AG20443 (cell line): ENCODE results near the gene TLE2.
A peak's percentile ranks its signal among the peaks of the same experiment; 100 is the strongest.

Experiments
- DNase-seq: peaks from one replicate; pipeline ENCODE4 v3.0.0; 2012; ENCODE audit warnings: low spot score, mixed read lengths

The TLE2 gene

DNA sequence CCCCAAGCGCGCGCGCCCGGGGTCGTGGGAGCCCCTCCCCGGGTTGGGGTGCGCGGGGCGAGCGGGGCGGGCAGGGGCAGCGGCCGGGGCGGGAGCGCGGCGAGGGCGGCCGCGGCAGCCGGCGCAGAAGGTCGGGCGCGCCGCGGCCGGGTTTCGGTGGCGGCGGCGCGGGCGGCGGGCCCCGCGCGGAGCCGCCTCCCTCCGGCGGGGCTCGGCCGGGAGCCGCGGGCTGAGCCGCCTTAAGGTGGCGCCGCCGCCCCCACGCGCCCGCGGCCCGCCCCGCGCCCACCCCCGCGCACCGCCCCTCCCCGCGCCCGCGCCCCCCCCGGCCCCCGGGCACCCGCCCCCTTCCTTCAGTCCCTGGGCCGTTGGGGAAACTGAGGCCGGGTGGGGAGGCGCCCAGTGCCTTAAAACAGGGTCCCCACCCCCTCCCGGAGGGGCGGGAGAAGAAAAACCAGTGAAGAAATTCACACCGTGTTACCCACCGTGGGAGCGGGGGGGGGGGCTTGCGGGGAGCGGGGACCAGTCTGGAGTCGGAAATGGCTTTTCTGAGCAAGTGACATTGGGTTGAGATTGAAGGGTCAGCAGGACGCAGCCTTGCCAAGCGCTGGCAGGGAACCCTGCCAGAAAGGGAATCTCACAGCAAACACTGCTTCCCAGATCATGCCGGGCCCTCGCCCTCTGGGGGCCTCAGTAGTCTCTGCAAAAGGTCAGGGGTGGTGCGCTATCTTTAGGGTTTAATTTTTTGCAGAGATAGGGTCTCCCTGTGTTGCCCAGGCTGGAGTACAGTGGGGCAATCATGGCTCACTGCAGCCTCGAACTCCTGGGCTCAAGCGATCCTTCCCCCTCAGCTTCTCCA, at the start of gene TLE2:
TSS of gene TLE2 (minus strand) at position 216 of the 859 bp plus-strand sequence. CDS start 376 bp downstream, outside the sequence.
- peak; percentile 70 for DNase-seq

DNA sequence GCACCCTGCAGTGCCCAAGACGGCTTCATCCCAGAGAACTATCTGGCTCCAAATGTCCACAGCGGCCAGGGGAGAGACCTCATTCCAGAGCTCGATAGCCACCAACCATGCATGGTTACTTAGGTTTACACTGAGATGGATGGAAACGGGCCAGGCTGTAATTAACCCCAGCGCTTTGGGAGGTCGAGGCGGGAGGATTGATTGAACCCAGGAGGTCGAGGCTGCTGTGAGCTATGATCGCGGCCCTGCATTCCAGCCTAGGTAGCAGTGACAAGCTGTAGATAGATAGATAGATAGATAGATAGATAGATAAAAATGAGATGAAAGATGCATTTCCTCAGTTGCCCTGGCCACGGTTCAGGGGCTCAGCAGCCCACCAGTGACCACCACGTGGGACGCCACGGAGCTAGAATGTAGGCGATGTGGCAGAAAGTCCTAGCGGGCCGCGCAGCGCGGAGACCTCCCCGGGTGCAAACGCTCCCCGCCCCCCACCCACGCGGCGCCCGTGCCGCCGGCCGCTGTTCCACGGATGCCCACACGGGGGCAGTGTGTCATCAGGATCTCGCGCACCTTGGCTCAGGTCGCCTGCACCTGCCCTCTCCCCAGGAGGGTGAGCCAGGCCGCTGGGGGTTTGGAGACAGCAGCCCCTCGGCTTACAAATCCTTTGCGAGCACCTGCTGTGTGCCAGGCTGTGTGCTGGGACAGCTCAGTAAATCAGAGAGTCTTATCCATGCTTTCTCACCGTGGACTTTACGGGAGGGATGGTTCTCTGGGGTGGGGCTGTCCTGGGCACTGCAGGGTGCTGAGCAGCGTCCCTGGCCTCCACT, 46.7 kb upstream of the TLE2 start:
- DNase-seq, result peak; percentile 81

DNA sequence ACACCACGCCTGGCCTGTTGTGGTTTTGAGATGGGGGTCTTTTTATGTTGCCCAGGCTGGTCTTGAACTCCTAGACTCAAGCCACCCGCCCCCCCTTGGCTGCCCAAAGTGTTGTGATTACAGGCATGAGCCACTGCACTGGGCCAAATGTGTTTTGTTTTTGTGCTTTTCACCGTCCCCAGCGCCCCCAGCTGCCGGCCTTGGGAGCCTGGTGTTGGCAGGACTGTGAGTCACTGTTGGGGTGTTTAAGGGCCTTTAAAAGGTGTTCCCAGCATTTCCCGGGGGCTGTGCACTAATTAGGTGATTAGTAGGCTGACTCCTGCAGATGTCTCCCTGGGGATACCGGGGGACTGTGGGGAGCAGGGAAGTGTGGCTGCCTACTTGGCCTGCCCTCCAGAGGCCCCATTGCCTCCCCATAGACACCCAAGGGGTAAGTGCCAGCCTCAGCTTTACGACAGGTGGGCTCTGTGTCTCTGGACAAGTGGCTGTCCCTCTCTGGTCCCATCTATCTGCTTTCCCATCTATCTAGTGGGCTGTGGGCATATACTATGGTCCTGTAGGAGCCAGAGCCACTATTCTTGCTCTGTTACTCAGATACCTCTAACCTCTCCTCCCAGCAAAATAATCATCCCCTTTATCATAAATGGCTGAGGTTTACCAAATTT, 45.0 kb upstream of the TLE2 start:
- DNase-seq, result no peak

DNA sequence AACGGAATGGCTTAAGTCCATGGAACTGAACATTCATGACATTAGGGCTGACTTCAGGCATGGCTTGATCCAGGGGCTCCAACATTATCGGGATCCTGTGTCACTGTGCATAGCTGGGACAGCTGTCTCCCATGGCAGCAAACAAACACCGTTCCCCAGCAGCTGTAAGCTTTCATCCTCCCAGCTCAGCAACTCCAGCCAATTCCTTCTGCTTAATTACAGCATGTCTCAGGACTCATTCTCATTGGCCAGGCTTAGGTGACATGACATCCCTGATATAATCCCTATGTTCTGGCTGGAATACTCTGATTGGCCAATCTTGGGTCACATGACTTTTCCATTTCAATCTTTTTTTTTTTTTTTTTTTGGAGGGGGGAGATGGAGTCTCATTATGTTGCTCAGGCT, 44.1 kb upstream of the TLE2 start:
- DNase-seq, result no peak

DNA sequence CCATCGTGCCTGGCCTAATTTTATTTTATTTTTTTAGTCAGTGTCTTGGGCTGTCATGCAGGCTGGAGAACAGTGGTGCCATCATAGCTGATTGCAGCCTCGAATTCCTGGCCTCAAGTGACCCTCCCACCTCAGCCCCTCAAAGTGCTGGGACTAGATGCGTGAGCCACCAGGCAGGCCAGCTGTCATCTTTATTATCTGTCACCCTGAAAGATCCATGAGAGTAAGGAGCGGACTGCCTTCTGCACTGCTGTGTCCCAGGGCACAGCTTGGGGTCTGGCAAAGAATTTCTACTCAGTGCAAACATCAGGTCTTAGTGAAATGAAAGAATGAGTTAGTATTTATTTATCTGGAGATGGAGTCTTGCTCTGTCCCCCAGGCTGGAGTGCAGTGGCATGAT, 42.7 kb upstream of the TLE2 start:
- DNase-seq, result no peak

DNA sequence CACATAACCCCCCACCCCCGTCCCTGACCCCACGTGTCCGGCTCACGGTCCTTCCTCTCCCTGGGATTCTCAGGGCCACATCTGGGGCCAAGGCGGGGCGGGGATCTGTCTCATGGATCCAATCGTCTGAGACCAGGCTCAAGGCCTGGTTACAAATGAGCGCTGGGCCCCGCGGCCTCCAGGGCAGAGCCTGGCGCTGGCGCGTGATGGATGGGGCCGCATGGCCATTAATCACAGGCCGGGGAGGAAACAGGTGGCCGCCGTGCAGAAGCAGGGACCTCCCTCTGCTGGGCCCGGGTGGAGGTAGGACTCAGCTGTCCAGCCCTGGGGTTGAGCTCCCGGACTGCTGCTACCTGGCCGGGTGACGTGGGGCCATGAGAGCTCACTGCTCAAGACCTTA, 39.0 kb upstream of the TLE2 start:
- DNase-seq, result no peak

DNA sequence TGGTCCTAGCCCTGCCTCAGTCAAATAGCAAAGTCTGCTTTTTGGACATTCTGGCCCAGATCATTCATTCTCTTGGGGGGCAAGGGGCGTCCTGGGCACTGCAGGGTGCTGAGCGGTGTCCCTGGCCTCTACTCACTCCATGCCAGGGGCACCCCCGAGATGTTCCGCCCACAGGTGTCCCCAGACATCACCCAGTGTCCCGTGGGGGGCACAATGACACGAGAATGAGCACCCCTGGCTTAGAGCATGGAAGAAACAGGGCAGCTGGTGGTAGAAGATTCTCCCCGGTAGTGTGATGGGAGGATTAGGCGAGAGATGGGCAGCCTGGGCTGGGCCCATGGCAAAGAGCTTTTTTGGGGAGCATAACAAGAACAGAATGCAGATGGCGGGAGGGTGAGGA, 38.5 kb upstream of the TLE2 start:
- no peak for DNase-seq

DNA sequence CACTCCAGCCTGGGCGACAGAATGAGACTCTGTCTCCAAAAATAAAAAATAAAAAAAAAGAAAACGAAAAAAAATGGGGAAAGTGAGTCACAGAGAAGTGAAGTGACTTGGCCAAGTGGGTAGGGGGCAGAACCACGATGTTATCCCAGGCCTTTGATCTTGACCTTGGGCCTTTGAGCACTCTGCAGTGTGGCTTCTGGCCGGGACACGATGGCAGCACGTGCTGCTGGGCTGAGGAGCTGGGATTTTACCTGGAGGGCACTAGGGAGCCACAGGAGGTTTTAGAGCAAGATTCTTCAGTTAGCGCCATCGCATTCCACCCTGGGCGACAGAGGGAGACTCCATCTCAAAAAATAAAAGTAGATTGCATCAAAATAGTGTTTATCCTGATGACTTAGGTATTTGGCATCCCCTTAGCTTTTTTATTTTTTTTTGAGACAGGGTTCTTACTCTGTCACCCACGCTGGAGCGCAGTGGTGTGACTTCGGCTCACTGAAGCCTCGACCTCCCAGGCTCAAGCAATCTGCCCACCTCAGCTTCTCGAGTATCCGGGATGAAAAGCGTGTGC, 37.5 kb upstream of the TLE2 start:
- no peak for DNase-seq

DNA sequence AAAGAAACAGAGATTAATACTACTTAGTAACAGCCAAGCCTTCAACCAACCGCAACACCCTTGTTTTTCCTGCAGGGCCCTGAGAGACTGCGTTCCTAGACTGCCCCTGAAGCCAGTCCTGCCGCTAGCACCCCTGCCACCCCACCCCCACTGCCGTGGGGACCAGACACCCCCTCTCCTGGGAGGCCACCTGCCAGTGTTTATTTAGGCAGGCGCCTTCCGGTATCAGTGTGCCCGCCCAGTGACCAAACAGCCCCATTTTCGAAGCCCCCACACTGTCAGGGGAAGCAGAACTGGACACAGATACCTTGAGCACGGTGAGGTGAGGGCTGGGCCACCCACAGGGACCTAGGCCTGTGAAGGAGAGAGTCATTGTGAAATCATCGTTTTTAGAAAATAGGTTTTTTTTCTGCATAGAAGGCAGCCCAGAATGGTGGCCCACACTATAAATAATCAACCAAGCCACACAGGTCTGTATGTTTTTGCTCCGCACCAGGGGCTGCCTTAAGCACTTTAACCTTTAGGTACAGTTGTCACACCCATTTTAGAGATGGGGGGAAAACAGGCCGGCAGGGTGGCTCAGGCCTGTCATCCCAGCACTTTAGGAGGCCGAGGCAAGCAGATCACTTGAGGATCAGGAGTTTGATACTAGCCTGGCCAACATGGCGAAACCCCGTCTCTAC, 36.7 kb upstream of the TLE2 start:
- no peak for DNase-seq

DNA sequence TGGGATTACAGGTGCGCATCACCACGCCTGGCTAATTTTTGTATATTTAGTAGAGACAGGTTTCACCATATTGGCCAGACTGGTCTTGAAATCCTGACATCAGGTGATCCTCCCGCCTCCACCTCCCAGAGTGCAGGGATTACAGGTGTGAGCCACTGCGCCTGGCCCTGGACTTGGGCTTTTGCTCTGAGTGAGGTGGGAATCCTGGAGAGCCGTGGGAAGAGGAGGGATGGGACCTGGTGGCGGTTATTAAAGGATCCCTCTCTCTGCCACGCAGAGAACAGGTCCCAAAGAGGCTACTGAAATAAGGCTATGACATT, 34.9 kb upstream of the TLE2 start:
- DNase-seq, result no peak

DNA sequence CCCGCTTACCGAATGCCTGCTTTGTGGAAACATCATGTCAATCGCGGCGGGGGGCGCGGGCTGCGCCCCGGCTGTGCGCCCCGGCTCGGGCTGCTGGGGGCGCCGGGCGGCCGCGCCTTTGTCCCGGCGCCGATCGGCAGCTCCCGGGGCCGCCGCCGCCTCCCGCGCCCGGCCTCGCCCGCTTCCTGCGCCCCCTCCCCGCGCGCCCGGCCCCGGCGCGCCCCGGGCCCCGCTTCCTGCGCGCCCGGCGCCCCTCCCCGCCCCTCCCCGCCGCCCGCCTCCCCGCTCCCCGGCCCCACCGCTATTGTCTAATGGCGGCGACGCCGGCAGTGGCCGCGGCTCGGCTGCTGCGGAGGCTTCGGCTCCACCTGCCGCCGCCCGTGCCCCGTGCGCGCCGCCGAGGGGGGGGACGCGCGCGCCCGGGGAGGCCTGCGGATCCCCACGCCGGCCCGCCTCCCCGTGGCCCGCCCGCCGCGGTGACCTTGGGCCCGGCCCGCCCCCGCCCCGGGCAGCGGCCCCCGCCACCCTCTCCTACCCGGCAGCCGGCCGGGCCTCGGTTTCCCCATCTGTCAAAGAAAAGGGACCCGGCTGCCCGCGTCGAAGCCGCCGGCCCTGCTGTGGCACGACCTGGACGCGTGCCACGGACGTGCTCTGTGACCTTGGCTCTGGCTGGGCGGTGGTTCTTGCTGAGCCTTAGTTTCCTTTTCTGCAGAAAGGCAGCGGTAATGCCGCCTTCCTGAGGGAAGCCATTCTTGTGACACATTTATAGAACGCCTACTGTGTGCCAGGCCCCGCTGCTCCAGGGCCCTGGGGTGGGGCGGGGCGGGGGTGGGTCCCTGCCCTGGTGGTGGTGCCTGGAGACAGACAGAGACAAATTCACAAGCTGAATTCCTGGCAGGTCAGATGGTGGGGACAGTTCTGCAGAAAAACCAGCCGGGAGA, 33.4 kb upstream of the TLE2 start, which contains the start of gene TLE5:
TSS of gene TLE5 (minus strand) at position 331 of the 941 bp plus-strand sequence. CDS start at position 36, 295 bp downstream.
- peak; percentile 93 for DNase-seq

DNA sequence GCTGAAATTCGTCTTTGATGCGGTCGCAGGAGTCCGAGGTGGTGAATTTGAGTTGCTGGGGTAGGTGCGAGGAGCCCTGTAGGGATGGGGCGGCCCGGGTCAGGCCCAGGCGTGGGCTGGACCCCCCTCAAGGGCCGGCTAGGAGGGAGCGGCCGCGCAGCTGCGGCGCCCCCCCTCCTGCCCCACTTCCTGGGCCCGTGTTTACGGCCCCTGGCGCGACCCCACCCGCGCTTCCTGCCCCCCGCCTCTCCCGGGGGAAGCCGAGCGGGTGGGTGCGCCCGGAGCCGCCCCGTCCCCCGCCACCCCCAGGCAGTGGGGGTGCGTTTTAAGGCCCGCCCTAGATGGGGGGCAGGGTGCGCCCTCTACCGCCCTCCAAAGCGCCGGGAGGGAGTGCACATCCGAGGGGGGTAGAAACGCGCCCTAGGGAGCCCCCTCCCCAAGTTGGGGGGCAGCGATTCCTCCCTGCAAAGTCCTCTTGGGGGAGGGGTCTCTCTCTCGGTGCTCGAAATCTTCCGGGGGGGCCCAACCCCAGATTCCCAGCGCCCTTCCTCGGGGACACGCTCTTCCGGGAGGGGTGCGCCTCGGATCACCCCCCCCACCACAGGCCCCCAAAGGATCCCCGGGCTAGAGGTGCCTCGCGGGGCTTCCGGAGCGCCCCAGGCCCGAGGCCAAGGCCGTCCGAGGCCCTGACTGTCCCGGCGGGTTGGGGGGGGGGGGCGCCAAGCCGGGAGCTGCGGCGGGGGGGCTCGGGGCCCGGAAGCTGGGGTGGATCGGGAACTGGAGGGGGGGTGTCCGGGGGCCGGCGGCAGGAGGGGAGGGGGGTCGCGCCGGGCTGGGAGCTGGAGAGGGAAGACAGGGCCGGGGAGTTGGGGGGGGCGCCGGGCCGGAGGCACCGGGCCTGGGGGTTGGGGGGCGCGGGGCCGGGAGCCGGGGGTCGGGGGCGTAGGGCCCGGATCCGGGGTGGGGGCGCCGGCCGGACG, 32.4 kb upstream of the TLE2 start:
- peak; percentile 70 for DNase-seq

DNA sequence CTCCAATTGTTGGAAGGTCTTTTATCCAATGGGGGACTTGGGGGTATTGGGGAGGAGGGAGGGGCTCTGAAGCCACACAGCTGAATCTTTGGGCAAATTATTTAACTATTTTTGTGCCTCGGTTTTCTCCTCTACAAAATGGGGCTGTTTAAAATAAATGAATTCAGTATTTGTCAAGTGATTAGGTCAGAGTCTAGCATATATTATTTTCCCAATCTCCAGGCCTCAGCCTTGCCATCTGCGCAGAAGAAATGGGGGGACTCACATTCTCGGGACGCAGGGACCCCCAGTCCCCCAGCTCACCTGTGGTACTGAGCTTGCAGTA, 31.7 kb upstream of the TLE2 start:
- DNase-seq, result no peak

DNA sequence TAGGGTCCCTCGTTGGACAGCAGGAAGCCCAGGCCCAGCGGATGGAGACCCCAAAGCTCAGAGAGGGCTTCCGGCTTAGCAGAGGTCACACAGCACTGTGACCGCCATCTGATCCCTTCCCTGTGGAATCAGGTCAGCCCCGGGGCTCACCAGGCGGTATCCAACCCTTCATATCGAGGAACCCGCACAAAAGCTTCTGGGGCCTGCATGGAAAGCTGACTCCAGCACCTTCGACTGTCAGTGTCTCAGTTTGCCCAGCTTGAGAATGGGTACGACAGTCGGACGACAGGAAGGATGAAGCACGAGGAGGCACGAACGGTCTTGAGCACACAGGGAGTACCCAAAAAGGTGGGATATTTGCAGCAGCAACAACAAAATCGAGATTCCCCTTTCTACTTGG, 30.6 kb upstream of the TLE2 start:
- no peak for DNase-seq

DNA sequence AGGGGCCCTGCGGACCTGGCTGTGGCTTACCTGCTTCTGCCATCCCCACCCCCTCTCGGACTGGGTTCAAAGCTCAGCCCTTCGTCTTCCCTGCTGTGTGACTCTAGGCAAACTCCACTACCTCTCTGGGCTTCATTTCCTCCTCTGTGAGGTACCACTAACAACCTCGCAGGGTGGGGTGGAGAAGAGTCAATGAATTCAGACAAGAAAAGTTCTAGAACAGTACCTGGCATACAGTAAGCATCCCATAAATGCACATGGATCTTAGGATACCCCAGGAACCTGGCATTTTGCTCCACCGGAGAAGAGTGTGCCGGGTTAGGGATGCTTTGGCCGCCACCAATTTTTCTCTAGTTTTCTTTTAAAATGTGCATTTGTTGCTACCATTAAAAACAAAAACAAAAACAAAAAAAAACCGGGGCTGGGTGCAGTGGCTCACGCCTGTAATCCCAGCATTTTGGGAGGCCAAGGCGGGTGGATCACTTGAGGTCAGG, 29.8 kb upstream of the TLE2 start:
- no peak for DNase-seq

DNA sequence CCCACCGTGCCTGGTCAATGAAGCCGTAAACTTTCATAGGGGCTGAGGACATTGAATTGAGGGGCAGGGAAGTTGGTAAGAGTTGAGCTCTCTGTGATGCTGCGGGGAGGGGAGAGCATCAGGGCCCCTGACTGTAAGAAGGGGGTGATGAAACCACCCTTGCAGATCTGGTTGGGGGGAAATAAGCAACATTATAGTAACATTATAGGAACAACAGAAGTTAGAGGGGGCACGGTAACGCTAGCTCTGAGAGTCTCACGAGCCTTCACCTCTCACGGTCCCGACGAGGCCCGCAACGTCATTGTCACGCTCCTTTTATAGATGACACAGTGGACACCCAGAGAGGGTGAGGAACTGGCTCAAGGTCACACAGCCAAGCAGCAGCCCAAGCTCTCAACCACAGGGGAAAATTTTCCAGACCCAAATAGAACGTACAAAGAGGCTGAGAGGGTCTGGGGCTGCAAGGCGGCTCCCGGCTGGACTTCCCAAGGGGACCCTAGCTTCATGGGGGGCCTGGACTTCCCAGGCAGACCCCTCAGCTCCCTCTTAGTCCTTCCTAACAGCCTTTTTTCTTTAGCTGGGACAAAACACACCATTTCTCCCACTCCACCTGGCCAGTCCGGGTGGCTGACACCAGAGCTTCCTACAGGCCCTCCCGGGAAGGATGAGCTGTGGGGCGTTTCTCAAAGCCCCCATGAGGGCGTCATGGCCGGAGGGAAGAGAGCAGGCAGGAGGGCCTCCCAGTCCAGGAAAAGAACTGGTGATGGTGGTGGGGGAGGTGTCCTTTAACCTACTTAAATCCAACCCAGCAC, 29.1 kb upstream of the TLE2 start:
- DNase-seq, result no peak

DNA sequence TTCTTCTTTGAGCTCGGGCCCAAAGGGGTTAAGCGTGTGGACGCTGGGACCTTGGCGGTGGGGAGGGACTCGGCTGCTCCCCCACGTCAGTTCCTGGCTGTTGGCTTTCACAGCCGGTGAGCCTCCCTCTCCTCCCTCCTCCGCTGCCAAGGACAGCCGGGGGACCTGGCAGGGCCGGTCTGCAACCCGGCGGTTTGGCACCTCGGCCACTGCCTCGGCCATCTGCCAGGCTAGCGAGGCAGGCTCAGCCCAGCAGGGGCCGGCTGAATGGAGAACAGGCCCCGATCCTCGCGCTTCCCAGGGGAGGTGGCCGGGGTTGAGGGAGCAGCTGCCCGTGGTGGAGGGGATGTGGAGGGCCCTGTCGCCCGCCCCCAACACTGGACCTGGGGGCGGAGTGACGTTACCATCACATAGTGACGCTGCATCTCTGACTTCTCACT, 28.2 kb upstream of the TLE2 start:
- DNase-seq, result peak; percentile 69

DNA sequence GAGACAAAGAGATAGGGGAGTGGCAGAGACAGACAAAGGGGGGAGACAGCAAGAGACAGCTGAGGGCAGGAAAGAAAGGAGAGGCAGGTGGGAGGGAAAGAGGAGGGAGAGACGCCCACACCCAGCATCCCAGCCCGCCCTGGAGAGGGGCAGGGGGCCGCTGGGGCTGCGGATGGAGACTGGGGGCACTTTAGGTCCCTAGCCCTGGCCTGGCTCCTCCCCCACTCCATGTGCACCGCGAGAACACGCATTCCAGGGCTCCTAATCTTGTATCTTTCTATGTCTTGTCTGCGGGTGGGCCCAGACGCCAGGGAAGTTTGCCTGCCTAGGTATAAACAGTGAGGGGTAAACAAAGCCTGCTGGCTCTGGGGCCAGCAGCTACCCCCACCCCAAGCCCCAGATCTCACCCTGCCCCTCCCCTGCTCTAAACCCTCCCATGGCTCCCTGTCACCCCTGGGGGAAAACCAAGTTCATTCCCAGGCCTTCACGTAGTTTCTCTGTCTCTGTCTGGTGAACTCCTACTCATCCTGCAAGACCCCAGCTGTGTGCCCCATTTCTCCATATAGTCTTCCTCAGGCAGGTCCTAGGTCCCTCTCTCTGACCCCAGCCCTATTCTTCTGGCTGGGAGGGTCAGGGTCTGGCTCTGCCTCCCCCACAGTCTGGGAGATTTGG, 27.5 kb upstream of the TLE2 start:
- no peak for DNase-seq
